ENCODE results near the gene KLHDC7B. TPM values are rescaled to one million over a fixed set of nuclear protein-coding genes. Genes with fewer than 3 reads are reported as not detected.

Gene KLHDC7B
- total and polyA plus RNA-seq, 4 donors, result 0.29 to 0.63 TPM; not detected in 2

DNA sequence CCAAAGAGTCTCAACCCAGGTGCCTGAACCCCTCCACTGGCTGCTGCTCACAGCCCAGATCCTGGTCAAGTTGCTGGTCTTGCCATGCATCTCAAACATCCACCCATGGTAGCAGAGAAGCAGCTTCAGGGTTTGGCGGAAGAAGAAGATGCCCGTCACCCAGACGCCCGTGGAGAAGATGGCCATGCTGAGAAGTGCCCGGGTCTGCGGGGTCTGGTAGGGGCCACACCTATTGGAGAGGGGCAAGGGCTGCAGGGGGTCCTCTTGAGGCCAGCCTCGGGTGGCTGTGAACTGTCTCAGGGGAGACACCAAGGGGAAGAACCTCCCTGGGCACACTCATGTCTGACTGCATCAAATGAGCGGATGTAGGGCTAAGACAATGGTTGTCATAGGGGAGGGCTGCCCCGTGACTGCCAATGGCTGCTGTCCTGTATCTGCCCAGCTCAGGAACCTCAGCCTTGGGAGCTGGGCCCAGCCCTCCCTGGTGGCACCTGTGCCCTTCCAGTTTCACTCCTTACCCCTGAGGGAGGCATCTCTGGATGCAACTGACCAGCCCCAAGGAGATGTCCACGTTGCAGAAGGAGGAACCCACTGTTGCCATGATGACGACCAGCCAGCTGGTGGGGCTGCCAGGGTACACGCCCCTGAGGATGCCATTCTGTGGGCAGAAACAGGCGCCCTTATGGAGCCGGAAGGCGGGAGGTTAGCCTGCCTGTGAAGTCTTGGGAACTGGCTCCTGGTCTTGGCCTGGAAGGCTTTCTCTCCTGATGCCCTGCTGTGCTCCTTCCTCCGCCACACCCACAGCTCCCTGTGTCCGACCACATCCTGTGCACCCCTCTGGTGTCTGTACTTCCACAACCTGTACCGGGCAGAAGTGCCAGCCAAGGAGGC is 31.4 kb downstream of the KLHDC7B start:
- Histone ChIP-seq H3K36me3 (ENCODE audit: control insufficient read depth in 1 of 2, insufficient read depth in 2 of 2, low read length in 1 of 2) (no peaks in the 10 kb centered on the region), H3K27me3 (ENCODE audit: control insufficient read depth in 1 of 2, insufficient read depth in 2 of 2, low read length in 1 of 2) (no peaks in the 10 kb centered on the region), H3K4me3 (ENCODE audit: low read length in 2 of 2) (no peak overlapping the region), H3K4me1 (ENCODE audit: control insufficient read depth in 1 of 2, insufficient read depth in 2 of 2, low read length in 2 of 2) (no peaks in the 10 kb centered on the region), H3K9me3 (ENCODE audit: control insufficient read depth, low read length) (no peaks in the 10 kb centered on the region), H3K27ac (ENCODE audit: low read depth in 1 of 2, low read length in 2 of 2) (no peak overlapping the region)
- no peak for ATAC-seq (ENCODE audit: low FRiP score)
- intact Hi-C loops (cut with DNase I), result no loop called here
- WGBS, 2 donors, result 84 to 87% methylated on average over 18 of the region's 18 CpGs
- DNase-seq, result peak; percentile 32 to 57

DNA sequence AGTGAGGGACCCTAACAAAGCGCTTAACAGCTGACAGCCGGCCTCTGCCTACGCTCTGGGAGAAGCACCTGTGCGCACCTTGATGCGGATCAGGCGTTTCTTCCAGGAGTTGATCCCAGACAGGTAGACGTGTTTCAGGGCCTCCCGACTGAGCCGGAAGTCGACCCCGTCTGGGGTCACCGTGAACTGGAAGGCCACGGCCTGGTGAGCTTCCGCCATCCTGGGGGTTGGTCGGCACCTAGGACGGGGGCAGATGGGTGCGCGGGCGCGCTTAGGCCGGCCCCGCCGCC is 31.9 kb downstream of the KLHDC7B start:
- Histone ChIP-seq H3K4me3 (ENCODE audit: low read length in 2 of 2) (no peak overlapping the region), H3K9me3 (ENCODE audit: control insufficient read depth, low read length) (no peaks in the 10 kb centered on the region), H3K36me3 (ENCODE audit: control insufficient read depth in 1 of 2, insufficient read depth in 2 of 2, low read length in 1 of 2) (no peaks in the 10 kb centered on the region), H3K4me1 (ENCODE audit: control insufficient read depth in 1 of 2, insufficient read depth in 2 of 2, low read length in 2 of 2) (no peaks in the 10 kb centered on the region), H3K27ac (ENCODE audit: low read depth in 1 of 2, low read length in 2 of 2) (no peak overlapping the region), H3K27me3 (ENCODE audit: control insufficient read depth in 1 of 2, insufficient read depth in 2 of 2, low read length in 1 of 2) (no peaks in the 10 kb centered on the region)
- peak; percentile 46 to 72 for DNase-seq
- 33 to 35% methylated on average over 23 of the region's 23 CpGs for WGBS, 2 donors
- no peak for ATAC-seq (ENCODE audit: low FRiP score)
- intact Hi-C loops (cut with DNase I), result no loop called here

DNA sequence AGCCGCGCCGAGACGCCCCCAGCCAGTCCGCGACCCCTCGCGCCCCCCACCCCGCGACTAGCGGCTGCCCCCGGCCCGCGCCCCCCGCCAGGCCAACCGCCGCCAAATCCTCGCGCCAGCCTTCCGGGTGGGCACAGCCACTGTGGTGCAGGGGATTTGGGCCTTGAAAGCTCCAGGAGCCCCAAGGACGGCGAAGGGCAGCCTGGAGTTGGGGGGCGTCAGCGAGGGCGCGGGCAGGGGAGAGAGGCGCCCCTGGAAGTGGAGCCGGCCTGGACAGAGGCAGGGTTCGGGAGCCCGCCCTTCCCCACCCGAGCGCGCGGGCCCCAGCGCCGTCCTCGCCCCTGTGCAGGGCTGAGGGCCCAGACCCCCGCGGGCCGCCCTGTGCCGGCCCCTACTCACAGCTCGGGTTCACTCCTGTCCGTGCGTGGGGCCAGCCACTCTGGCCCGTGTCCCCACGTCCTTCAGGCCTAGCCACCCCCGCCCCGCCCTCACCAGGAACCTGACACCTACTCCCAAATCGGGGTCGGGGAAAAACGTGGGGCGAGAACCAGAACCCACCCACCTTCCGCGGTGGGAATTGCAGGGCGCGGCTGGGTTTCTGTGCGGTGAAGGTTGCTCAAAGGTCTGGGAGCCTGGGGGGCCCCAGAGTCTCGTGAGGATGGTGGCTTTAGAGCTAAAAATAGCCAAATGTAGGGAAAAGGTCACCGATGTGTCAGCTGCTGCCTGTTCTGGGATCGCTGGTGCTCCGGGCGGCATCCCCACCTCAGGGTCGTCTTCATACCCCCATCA is 32.5 kb downstream of the KLHDC7B start, which contains the start of gene CPT1B:
Gene CPT1B (minus strand): TSS at position 441 of the 789 bp plus-strand sequence. CDS start 512 bp downstream, outside the sequence.
- ATAC-seq (ENCODE audit: low FRiP score) (no peak), DNase-seq (peak; percentile 49 to 79)
- Histone ChIP-seq H3K4me1 (ENCODE audit: control insufficient read depth in 1 of 2, insufficient read depth in 2 of 2, low read length in 2 of 2) (no peaks in the 10 kb centered on the region), H3K4me3 (ENCODE audit: low read length in 2 of 2) (no peak within 1 kb of the TSS), H3K27ac (ENCODE audit: low read depth in 1 of 2, low read length in 2 of 2) (no peak within 1 kb of the TSS), H3K27me3 (ENCODE audit: control insufficient read depth in 1 of 2, insufficient read depth in 2 of 2, low read length in 1 of 2) (no peaks in the 10 kb centered on the region), H3K9me3 (ENCODE audit: control insufficient read depth, low read length) (no peaks in the 10 kb centered on the region), H3K36me3 (ENCODE audit: control insufficient read depth in 1 of 2, insufficient read depth in 2 of 2, low read length in 1 of 2) (no peaks in the 10 kb centered on the region)
- intact Hi-C loops (cut with DNase I), result no loop called here
- 7 to 9% methylated on average over 34 to 63 of the region's 63 CpGs for WGBS, 2 donors

DNA sequence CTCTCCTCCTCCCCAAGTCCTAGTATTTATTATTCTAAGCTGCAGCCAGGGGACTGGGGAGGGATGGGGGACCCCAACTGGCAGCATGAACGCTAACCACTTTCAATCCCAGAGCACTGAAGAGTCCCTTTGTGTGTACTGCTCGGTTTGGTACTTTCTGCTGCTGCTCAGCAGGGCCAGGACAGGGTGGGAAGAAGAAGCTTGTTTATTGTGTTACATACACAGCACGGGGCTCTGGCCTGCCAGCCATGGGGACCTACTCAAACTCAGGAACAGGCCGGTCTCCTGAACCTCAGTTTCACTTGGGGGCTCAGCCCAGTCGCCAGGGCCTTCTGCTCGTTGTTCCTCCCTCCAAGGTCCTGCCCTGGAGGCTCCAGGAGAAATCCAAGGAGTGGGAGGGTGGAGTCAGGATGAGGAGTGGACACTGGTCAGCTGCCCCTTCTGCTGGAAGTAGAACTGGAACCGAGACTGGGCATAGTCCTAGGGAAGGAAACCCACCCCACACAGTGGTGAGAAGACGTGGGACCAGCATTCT is 33.1 kb downstream of the KLHDC7B start:
- no peaks in the 10 kb centered on the region for H3K9me3 ChIP-seq (ENCODE audit: control insufficient read depth, low read length)
- H3K36me3 ChIP-seq (ENCODE audit: control insufficient read depth in 1 of 2, insufficient read depth in 2 of 2, low read length in 1 of 2), result no peaks in the 10 kb centered on the region
- ATAC-seq (ENCODE audit: low FRiP score) (no peak), DNase-seq (peak in 1 of 2 donors; percentile 61)
- H3K4me3 ChIP-seq (ENCODE audit: low read length in 2 of 2), result no peak overlapping the region
- no peaks in the 10 kb centered on the region for H3K27me3 ChIP-seq (ENCODE audit: control insufficient read depth in 1 of 2, insufficient read depth in 2 of 2, low read length in 1 of 2)
- no peak overlapping the region for H3K27ac ChIP-seq (ENCODE audit: low read depth in 1 of 2, low read length in 2 of 2)
- WGBS, 2 donors, result 58 to 64% methylated on average over 8 of the region's 8 CpGs
- intact Hi-C loops (cut with DNase I), result no loop called here
- H3K4me1 ChIP-seq (ENCODE audit: control insufficient read depth in 1 of 2, insufficient read depth in 2 of 2, low read length in 2 of 2), result no peaks in the 10 kb centered on the region

DNA sequence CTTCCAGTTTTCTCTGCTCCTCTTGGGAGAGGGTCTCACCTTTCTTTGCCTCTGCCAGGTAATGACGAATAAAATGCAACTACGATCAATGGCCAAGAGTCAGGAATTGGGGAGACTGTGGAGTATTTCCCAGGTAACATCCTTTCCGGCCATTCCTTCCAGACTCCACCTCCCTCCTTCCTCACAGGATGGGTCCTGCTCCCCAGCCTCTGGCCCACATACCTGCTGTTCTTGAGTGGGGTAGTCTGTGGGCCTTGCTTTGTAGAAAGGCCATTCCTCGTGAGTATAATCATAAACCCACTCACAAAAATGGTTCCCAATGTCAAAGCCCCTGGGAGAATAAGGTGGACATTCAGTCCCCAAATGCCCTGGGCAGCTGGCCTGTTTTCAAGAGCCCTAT is 34.1 kb downstream of the KLHDC7B start:
- H3K27ac ChIP-seq (ENCODE audit: low read depth in 1 of 2, low read length in 2 of 2), result no peak overlapping the region

DNA sequence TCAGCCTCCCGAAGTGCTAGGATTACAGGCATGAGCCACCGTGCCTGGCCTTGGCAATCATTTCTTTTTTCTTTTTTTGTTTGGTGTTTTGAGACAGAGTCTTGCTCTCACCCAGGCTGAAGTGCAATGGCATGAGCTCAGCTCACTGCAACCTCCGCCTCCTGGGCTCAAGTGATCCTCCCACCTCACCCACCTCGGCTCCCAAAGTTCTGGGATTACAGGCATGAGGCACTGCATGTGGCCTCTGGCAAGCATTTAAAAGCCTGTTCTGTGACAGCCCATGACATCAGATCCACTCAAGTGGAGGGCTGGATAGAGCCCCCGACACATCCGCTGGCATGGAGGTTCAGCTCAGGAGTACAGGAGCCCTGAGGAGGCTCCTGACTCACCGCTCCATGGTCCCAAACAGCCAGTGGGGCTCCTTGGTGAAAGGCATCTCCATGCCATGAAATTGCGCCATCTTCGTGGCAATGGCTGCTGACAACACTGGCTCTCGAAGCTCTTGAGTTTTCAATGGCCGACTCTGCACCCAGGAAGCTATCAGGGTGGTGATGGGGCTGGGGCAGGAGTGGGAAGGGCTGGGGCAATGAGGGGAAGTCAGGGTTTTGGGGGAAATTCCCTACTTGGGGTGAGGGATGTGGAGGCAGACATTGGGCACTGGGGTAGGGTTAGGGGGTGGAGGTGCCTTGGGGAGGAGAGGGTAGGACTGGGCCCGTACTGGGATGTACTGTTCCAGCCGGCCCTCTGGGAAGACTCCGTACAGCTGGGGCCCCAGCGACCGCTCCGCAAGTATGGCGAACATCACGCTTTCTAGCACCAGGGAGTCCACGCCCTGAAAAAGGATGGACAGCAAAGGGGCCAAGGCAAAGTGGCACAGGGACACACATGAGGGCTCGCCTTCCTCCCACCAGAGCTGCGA is 35.6 kb downstream of the KLHDC7B start:
- Histone ChIP-seq H3K4me1 (ENCODE audit: control insufficient read depth in 1 of 2, insufficient read depth in 2 of 2, low read length in 2 of 2) (no peaks in the 10 kb centered on the region), H3K27ac (ENCODE audit: low read depth in 1 of 2, low read length in 2 of 2) (no peak overlapping the region), H3K36me3 (ENCODE audit: control insufficient read depth in 1 of 2, insufficient read depth in 2 of 2, low read length in 1 of 2) (no peaks in the 10 kb centered on the region), H3K27me3 (ENCODE audit: control insufficient read depth in 1 of 2, insufficient read depth in 2 of 2, low read length in 1 of 2) (no peaks in the 10 kb centered on the region), H3K4me3 (ENCODE audit: low read length in 2 of 2) (no peak overlapping the region), H3K9me3 (ENCODE audit: control insufficient read depth, low read length) (no peaks in the 10 kb centered on the region)
- ATAC-seq (ENCODE audit: low FRiP score), result no peak
- intact Hi-C loops (cut with DNase I), result no loop called here
- peak; percentile 45 to 71 for DNase-seq
- 94% methylated on average over 22 of the region's 22 CpGs for WGBS, 2 donors

More for the DNA sequence above, 34.1 kb downstream of the KLHDC7B start:
- H3K27me3 ChIP-seq (ENCODE audit: control insufficient read depth in 1 of 2, insufficient read depth in 2 of 2, low read length in 1 of 2), result no peaks in the 10 kb centered on the region
- DNase-seq (peak in 1 of 2 donors; percentile 19), ATAC-seq (ENCODE audit: low FRiP score) (no peak)
- WGBS, 2 donors, result 92 to 96% methylated on average over 4 of the region's 4 CpGs
- H3K4me1 ChIP-seq (ENCODE audit: control insufficient read depth in 1 of 2, insufficient read depth in 2 of 2, low read length in 2 of 2), result no peaks in the 10 kb centered on the region
- no peaks in the 10 kb centered on the region for H3K9me3 ChIP-seq (ENCODE audit: control insufficient read depth, low read length)
- H3K4me3 ChIP-seq (ENCODE audit: low read length in 2 of 2), result no peak overlapping the region
- intact Hi-C loops (cut with DNase I), result no loop called here
- H3K36me3 ChIP-seq (ENCODE audit: control insufficient read depth in 1 of 2, insufficient read depth in 2 of 2, low read length in 1 of 2), result no peaks in the 10 kb centered on the region

DNA sequence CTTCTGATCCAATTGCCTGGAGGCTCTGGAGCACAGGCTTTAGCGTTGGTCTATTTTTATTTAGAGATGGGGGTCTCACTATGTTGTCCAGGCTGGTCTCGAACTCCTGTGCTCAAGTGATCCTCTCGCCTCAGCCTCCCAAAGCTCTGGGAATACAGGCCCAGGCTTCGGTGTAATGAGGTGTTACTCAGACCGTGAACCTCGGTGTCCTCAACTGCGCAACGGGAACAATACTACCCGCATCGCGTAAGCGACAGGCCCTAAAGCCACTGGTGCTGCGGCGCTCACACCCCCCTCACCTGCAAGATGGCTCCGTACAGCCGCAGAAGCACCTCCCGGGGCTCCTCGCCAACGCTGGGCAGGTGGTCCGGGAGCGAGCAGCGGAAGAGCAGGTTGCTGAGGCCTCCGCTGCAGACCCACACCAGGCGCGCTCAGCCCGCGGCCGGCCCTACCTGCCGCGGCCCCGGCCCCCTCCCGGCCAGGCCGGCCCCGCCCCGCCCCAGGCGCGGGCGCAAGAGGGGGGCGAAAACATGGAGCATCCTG is 36.3 kb downstream of the KLHDC7B start:
- H3K4me3 ChIP-seq (ENCODE audit: low read length in 2 of 2), result peak overlapping the region; percentile 73 to 82
- intact Hi-C loops (cut with DNase I), result loop anchor here in 1 of 2 donors (2.0 kb wide), 2 partner anchors 19 to 47 kb away; partner anchors contain the start of genes ARSA and SYCE3
- no peaks in the 10 kb centered on the region for H3K4me1 ChIP-seq (ENCODE audit: control insufficient read depth in 1 of 2, insufficient read depth in 2 of 2, low read length in 2 of 2)
- H3K9me3 ChIP-seq (ENCODE audit: control insufficient read depth, low read length), result no peaks in the 10 kb centered on the region
- 7 to 9% methylated on average over 38 to 39 of the region's 39 CpGs for WGBS, 2 donors
- H3K36me3 ChIP-seq (ENCODE audit: control insufficient read depth in 1 of 2, insufficient read depth in 2 of 2, low read length in 1 of 2), result no peaks in the 10 kb centered on the region
- H3K27ac ChIP-seq (ENCODE audit: low read depth in 1 of 2, low read length in 2 of 2), result peak overlapping the region; percentile 68 to 92
- DNase-seq (no peak), ATAC-seq (ENCODE audit: low FRiP score) (no peak)
- no peaks in the 10 kb centered on the region for H3K27me3 ChIP-seq (ENCODE audit: control insufficient read depth in 1 of 2, insufficient read depth in 2 of 2, low read length in 1 of 2)
